ENCODE results near the gene TTN.
A peak's percentile ranks its signal among the peaks of the same experiment; 100 is the strongest.

Gene TTN

DNA sequence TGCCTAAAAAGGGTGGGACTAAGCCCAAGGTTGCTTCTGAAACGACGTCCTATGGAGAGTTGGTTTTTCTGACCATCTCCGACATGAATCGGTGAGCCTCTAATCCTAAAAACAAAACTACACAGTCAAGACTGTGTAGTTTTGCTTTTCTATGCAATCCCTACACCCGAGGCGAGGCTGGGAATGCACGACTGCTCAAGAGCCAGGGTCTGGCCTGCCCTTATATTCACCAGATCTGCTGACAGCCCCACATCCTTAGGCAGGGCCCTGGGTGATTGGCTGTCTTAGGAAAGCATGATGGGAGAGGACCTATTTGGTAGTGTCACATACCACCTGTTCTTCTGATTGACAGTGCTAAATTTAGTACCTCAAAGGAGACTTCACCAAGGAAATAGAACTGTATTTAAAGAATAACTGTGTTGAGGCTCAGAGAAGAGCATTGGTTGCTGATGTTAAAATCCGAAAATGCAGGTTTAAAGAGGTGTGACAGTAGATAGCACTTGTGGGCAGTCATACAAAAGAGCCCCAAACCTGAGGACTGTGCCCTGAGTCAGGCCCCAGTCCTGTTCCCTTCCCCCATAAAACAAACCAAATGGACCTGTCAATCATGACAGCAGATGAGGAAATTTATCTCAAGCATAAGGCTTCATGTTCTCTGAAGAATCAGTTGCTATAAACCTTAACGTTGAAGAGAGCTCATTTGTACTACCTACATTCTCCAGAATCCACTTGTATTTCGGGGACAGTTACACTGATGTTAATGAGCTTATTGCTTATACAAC, at the start of gene TTN:
Gene TTN (minus strand): TSS at position 197 of the 782 bp plus-strand sequence. CDS start 2,781 bp downstream, outside the sequence.
- DNase-seq = no peak

DNA sequence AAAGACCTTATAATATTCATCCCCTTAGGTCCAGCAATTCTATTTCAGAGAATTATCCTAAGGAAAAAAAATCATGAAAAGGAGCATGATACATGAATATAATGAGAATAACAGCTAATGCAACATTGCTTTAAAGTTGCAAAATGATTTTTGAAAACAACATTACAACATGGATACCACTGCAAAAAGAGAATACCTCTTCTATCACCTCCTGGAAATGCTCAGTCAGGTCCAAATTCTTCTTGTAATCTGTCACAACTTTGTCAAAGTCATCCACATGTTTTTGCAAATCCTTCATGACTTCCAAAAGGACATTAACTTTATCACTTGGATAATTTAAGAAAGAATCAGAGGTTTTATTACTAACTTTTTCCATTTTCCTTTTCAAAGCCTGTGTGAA, 47.9 kb upstream of the TTN start:
- no peak for DNase-seq

DNA sequence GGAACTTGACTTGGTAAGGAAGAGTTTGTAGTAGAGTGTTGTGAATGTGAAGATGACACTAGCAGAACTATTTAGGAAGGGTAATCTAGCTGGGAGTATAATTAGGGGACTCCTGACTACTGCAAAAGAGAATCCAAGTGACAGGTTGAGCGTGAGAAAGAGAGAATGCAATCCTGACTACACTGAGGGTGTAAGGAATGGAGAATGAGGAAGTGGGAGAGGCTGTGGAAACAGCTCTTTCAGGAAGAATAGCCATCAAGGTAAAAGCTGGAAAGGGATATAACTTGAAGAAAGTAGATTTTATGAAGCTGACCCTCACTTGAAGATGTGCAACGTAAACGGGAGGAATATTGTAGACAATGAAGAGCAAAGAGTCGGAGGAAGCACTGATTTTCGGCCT, 41.1 kb upstream of the TTN start:
- no peak for DNase-seq

DNA sequence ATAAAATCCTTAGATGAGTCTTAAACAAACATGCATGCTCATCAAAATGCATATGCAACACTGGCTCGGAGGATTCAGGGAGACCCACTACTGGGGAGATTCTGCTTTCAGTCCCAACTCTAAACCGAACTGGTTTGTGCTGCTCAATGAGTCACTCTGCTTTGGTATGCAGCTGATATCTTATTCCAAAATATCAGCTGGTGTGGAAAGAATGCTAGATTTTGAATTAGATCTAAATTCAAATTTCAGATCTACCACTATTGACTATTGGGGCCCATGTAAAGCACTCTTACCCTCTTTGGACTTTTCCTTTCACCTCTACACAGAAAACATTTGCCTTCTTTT, 39.2 kb upstream of the TTN start:
- no peak for DNase-seq

DNA sequence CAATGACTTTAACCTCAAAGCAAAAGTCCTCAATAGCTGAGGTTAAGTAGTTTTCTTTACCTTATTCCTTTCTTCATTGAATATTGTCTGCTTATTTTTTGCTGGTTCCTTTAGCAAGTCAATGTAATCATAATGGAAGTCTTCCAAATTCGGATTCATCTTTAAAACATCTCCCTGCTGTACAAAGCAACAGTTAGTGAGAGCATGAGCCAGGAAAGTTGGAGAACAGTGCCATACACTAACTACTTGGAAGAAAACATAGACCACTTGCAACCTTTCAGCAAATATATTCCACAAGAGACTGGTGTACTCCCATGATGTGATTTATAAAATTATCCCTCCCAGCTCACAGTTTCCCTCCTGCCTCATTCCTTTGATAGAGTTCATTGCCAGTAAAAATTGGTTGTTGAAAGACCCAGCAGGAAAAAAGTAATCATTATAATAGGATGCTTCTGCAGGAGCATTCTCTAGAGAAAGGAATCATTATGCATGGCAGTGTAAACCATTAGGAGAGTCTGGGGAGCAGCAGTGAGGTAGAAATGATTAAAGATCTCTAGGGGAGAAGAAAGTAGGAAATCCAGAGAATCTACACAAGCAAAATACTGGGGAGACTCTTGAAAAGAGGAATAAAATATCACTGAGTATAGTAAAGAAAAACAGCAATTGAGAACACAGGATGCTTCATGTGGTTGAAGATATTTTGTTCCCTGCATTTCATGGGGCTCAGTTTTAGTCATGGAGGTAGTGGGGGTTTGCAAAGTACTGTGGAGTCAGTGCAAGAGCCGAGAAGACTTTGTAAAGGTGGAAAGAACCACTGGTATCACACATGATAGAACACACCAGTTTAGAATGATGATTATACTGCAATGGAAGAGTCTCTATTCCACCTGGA, 38.6 kb upstream of the TTN start:
- DNase-seq = no peak

DNA sequence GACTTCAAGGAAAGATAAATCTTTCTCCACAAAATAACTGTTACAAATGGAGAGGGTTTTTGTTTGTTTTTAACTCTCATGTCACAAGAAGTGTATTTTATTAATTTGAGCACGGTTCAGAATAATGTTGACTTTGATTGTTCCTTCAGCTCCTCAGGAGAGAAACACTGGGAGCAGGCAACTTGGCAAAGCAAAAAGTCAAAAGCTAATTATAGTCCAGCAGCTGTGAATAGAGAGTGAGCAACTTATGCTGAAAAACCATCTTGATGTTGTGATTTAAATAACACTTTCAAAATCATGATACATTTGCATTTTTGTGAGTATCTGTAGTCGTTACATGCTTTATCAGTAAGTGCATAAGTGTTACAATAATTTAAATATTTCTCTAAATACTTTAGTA, 37.5 kb upstream of the TTN start:
- no peak for DNase-seq

DNA sequence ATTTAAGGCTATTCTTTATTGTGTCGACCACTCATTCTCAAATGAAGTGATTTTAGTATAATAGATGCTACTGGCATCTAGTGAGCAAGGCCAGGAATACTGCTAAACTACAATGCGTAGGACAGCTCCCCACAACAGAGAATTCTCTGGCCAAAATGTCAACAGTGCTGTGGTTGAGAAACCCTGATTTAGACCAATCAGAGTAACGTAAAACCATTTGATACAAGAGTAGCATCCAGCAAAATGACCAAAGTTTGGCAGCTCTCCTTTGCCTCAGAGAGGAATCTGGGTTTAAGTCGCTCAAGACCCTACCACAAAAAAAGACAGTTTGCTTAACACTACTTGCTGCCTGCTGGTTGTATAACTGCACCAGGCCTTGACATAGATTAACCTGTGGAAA, 37.0 kb upstream of the TTN start:
- DNase-seq = no peak

DNA sequence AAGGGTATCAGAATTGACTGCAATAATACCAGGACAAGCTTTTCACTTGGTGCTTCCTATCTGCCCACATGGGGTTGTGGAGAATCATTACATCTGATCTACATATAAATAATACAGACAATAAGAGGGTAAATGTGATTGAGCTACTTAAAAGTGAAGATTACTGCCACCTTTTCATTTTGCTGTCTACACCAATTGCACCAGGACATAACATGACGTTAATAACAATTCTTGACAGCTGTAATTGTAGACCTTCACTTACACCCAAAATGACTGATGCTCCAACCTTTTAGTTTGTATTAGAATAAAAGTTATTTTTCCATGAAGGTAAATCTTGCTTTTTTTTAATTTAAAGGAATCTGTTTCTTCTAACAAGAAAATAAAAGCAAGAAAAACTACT, 36.5 kb upstream of the TTN start:
- no peak for DNase-seq

DNA sequence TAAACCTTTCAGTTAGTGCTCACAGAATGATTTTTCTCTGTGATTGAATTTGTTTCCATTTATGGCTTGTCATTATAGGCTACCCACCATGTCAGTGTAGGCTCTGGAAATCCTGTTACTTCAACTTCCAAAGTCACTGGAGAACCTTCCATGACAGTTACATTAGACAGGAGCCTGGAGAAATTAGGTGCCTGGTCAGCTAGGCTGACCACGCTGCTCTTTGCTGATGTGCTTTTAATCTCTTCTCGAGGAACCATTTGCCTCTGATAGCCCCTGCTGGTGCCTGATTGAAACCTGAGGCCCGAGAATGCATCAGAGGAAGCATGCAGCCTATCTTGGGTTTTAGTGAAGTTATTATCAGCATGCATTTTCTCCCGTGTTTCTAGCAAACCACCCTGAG, 29.6 kb upstream of the TTN start:
- no peak for DNase-seq

DNA sequence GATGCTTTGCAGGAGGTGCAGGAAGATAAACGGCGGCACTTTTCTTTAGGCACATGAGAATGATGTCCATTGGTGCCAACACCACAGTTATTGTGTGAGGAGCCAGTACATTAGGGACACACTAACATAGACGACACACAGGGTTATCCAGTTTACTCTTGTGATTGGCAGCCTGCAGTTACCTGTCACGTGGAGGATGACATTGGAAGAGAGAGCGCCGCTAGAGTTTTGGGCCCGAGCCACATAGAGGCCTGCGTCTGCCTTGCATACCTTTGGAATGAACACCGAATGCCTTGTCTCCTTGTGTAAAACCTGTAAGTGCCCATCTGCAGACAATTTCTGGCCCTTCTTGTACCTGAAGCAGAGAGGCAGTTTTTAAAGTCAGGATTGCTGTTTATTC, 26.9 kb upstream of the TTN start:
- no peak for DNase-seq

DNA sequence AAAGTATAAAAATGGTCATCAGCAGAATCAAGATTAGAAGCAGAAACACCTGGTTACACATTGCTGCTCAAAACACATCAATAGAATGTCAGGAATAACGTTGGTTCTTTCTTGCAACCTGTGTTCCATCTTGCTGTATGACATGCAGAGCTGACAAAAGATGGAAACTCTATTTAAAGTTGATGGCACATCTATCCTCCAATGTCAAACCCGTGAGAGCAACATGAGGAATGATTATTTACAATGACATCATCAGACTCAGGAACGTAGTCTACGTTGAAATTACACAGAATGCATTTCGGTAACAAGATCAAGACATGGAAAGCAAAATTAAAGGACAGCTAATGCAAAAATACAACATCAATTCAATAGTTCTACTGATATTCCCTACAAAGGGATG, 26.2 kb upstream of the TTN start:
- no peak for DNase-seq

DNA sequence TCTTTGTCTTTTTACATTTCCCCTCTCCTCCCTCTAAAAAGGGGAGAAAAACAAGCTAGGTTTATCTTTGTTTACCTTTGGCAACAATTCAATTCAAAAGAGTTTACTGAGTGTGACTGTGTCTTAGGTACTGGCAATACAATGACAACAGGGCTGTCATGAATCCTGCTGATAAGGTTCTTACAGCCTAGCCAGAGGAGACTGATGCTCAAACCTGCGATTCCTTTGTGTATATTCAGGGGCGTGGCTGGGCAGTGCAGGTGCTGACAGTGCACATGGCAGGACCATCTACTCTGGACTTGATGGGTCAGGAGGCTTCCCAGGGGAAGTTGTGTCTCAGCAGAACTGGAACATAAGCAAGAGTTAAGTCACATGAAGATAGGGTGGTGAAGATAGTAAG, 23.2 kb upstream of the TTN start:
- DNase-seq = no peak

DNA sequence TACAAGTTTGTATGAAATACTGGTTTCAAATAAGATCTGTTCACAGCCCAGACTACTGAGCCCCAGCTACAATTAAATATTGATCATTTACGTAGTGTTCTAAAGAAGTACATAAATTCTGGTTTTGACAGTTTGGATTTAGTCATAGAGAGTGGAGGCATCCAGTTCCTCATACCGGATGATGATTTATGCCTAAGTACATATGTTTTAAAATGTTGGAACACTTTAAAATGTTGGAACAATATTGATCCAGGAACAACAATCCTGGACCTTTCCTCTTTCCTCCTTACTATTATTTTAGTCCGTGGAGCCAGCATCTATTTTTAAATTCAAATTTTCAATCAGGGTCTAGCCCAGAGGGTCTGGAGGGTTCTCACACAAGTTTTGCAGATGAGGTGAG, 22.8 kb upstream of the TTN start:
- DNase-seq = no peak

DNA sequence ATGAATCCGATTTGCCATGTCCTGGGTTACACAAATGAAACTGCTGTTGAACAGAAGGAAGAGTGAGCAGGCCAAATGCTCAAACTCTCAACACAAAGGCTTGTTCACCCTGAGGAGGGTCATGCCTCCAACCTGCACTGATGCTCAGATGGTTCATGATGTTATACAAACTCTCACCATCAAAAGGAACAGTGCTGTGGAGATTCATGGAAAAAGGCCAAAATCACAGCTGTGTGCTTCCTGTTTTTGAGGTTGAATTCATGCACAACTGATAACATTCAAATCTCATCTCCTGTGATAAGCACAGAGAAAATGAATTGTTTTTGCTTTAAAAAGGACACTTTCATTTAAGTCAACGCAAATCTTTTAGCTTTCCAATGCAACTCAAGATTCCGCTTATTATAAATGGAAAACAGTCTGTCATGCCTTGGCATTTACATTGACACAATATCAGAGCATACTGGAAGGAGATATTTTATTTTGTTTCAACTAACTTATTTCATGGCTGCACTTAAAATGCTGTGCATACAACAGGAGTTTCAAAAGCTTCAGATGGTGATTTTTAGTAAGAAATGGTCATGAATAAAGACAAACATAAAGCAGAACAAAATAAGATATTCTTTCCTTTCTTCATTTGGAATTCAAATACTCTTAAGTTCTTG, 22.2 kb upstream of the TTN start:
- DNase-seq = no peak

DNA sequence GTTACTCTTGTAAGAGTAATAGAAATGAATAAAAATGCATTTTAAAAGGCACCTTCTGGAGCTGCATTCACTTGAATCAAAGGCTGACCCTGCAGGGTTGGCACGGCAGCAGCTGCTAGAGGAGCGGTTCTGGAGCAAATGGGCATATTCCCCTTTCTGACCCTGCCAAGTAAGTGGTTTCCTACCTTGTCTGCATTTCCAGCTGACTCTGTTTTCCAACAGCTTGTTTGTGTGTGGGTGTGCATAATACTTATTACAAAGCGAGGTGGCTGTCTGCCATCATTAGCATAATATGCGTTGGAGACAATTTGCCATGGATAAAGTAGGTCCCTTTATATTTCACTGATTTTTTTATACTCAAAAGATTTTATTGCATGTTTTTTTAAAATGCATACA, 21.3 kb upstream of the TTN start:
- DNase-seq = no peak

DNA sequence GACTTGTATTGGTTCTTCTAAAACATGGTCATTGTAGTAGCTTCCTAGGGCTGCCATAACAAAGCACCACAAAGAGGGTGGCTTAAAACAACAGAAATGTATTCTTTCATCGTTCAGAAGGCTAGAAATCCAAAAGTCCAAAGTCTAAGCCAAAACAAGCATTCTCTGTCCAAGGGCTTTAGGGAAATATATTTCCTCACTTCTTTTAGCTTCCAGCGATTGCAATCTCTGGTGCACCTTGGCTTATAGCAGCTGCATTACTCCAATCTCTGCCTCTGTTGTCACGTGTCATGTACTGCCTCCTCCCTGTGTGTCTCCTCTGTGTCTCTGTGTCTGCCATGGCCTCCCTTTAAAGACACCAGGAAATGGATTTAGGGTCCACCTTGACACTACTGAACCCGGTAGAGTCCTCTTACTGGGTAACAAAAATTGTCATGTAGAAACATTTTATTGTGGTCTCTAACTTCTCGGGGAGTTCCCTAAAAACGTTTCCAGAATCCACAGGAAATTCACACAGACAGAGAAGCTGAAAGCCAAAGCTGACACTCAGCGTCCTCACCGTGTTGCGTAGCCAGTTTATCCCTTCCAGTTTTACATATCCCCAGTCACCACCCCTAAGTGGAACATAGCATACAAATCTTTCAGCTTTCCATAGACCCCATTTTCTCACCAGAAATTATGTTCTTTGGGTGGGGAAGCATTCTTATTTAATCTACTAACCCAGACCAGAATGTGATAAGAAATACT, 20.7 kb upstream of the TTN start:
- no peak for DNase-seq

DNA sequence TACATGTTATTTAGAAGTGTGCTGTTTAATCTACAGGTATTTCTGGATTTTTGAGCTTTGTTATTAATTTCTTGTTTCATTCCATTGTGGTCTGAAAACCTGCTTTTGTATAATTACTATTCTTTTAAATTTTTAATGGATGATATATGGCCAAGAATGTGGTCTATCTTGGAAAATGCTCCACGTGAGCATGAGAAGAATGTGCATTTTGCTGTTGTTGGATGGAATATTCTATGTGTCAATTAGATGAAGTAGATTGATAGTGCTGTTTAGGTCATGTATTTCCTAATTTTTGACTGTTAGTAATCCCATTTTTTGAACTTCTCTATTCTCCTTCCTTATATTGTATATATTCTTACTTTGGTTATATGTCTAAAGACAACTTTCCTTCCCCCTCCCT, 19.9 kb upstream of the TTN start:
- no peak for DNase-seq

DNA sequence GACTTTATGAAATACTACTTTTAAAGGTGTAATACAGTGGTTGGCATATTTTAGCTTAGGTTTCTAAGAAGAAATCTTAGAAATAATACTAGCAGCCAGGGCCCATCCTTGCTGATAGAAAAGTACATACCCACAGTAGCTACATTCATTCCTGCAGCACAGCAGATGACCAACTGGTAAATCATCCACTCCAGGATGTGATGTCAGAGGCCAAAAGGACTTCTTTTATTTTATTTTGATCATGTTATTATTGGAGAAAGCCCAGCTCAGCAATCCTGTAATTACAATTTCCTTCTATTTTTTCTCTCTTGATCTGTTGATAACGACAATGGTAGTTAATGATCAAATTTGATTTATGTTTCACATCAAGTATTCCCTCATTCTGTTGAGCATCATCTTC, 18.0 kb upstream of the TTN start:
- DNase-seq = no peak

DNA sequence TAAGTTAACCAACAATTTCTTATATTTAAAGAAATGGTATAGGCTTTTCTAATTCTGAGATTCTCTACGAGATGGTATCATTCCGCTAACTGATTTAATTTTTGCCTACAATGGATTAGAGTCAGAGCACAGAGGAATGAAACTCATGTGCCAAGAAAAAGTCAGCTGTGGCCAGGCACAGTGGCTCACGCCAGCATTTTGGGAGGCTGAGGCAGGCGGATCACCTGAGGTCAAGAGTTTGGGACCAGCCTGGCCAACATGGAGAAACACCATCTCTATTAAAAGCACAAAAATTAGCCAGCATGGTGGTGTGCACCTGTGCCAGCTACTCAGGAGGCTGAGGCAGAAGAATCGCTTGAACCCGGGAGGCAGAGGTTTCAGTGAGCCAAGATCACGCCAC, 17.0 kb upstream of the TTN start:
- no peak for DNase-seq

DNA sequence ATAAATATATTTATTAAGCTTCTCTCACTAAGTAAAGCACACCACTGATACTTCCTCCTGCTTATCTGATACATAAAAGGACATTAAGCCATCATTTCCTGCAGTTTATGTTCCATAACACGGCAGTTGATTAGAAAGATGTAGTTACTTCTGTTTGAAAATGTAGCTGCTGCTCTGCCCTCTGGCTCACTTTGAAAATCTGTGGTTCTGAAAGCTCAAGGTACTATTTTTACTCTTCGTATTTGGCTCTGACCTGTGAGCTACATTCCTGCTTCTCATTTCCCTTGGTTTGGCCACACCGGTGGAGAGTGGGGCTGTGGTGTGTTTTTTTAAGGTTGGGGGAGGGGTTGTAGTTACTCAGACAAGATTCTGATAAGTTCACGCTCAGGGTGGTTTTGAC, 12.8 kb upstream of the TTN start:
- DNase-seq = peak in 1 of 2 donors; percentile 9

DNA sequence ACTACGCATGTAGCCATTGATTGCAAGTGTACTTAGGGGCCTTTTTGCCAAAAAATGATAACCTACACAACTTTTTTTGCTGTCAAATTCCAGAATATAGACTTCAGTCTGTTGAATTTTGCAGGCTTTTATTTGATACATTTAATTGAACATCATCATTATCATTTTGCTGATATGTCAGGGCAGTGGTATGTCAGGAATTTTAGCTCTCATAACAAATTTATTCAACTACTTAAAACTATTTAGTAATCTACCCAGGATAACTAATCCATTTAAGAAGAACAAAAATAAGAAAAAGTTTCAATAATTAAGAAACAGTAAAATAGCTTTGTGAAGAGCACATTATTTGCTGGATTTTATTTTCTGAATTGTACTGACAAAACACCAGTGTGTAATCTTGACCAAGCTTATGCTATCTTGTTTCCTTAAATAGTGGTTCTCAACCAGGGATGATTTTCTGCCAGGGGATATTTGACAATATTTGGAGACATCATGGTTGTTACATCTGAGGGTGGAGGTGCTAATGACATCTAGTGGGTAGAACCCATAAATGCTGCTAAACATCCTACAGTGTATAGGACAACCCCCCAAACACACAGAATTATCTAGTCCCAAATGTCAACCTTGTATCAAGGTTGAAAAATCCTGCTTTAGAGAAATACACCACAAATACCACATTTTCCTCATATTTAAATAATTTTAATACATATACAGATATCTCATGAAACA, 12.1 kb upstream of the TTN start:
- no peak for DNase-seq

DNA sequence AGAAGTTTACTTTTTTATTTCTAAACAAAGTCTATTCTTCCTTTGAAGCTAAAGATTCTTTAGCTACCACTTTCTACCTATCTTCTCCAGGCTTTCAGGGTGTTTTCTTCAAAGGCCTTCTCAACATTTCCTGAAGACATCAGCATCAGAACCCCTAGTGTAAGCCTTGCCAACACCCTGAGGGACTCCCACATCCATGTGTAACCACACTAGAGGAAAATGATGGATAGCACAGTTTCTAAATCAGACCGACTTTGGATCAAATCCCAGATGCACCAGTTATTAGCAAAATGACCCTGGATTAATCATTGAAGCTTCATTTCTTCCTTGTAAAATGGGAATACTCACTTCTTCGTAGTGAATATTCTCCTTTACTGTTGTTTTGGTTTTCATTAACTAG, 4.7 kb upstream of the TTN start:
- no peak for DNase-seq

DNA sequence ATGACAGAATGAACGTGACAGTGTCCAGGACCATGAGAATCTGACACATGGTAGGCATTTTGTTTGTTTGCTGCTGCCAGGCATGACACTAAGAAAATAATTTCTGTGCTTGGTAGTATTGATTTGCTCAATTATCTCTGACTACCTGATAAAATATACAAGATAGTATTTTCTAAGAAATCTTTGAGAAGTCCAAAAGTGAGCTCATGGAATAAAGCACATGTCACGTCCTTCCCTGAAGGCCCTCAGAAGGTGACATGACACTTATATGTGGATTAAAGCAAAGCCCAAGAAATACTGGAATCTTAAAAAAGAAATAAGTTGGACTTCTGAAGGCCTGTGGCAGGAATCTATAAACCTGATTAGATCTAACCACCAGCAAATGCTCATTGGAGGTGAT, 3.8 kb upstream of the TTN start:
- DNase-seq = no peak
